Adrenal gland (tissue), 5 donors: ENCODE results near the gene CRYBG1.

Experiments used
- CTCF ChIP-seq, 6 experiments: fragments of 450-650 bp in 4 of 6; fragments of 200-600 bp in 2 of 6; sonication (generic) in 1 of 6; IDR thresholded peaks; 1 replicate in 5 of 6; 2 replicates in 1 of 6; pipeline versions ENCODE4 v1.5.1 to v1.8.0; 2016 to 2021; ENCODE audit warnings: antibody characterized with exemption in 6 of 6, mild to moderate bottlenecking in 2 of 6, moderate library complexity in 1 of 6
- POLR2A ChIP-seq, 2 donors: fragments of 450-650 bp; IDR thresholded peaks; one replicate each; pipeline ENCODE4 v1.6.1; 2017; ENCODE audit warnings: antibody characterized with exemption in 2 of 2, mild to moderate bottlenecking in 2 of 2, moderate library complexity in 1 of 2
- donor health status: DM: no; HTN: no; CAD: no.

- no peak for TF ChIP-seq CTCF (IDR thresholded peaks at IDR 0.05)
- TF ChIP-seq POLR2A (IDR thresholded peaks at IDR 0.05), result no peak
These were observed 148.3 kb downstream of the CRYBG1 start for GRCh38 chr6:106508834-106509233.
